ENCODE measurements around the gene PIK3IP1. TPM values are rescaled to one million over a fixed set of nuclear protein-coding genes. Genes with fewer than 3 reads are reported as not detected.

The PIK3IP1 gene
- total RNA-seq, 2 experiments from 2014 or later: 13.2 to 16.1 TPM

- peaks cover 66% of the 10 kb centered on the region for H3K36me3 Mint-ChIP-seq (ENCODE audit: low read depth)
- CTCF ChIA-PET: interaction anchor here (0.6 to 3.1 kb wide), 7 partner anchors 9 to 68 kb away, joined by 3 to 15 read pairs (median 6); partner anchors contain the start of genes LIMK2 and PIK3IP1
- H3K27me3 Mint-ChIP-seq (ENCODE audit: low read depth): no peaks in the 10 kb centered on the region
- peak; percentile 38 for DNase-seq
- POLR2A ChIA-PET: interaction anchor here (1.0 to 7.3 kb wide), 5 partner anchors 11 to 68 kb away, joined by 4 to 99 read pairs (median 5); partner anchors contain the start of genes PATZ1 and PIK3IP1
- peak overlapping the region; percentile 80 for H3K27ac Mint-ChIP-seq
- H3K4me3 Mint-ChIP-seq: no peak overlapping the region
- peaks cover 29% of the 10 kb centered on the region for H3K4me1 Mint-ChIP-seq (ENCODE audit: low read depth)
- no peaks in the 10 kb centered on the region for H3K9me3 Mint-ChIP-seq (ENCODE audit: insufficient read depth)
- peak; percentile 48 for ATAC-seq
Measured at GRCh38 chr22:31278626-31279326, 13.5 kb downstream of the PIK3IP1 start.

- Mint-ChIP-seq H3K36me3 (ENCODE audit: low read depth) (peaks cover 64% of the 10 kb centered on the region), H3K4me3 (no peak overlapping the region), H3K4me1 (ENCODE audit: low read depth) (peaks cover 26% of the 10 kb centered on the region), H3K9me3 (ENCODE audit: insufficient read depth) (no peaks in the 10 kb centered on the region), H3K27me3 (ENCODE audit: low read depth) (no peaks in the 10 kb centered on the region), H3K27ac (peak overlapping the region; percentile 80)
- DNase-seq (no peak), ATAC-seq (no peak)
- POLR2A ChIA-PET: interaction anchor here (1.1 to 7.3 kb wide), 4 partner anchors 11 to 68 kb away, joined by 4 to 99 read pairs (median 5); partner anchors contain the start of genes PATZ1 and PIK3IP1
- CTCF ChIA-PET: interaction anchor here (2.3 to 3.1 kb wide), 3 partner anchors 14 to 67 kb away, joined by 8 to 15 read pairs (median 9); partner anchors contain the start of genes LIMK2 and PIK3IP1
Measured at GRCh38 chr22:31278151-31278621, 14.1 kb downstream of the PIK3IP1 start.

DNA sequence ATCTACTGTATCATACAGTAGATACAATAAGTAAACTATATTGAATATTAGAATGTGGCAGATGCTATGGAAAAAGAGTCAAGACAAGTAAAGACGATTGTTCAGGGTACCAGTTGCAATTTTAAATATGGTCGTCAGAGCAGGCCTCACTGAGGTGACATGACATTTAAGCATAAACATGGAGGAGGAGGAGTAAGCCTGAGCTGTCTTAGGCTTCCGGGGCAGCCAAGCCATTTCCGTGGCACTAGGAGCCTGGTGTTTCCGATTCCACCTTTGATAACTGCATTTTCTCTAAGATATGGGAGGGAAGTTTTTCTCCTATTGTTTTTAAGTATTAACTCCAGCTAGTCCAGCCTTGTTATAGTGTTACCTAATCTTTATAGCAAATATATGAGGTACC, 14.5 kb downstream of the PIK3IP1 start:
- H3K4me3 Mint-ChIP-seq: no peak overlapping the region
- H3K36me3 Mint-ChIP-seq (ENCODE audit: low read depth): peaks cover 65% of the 10 kb centered on the region
- H3K4me1 Mint-ChIP-seq (ENCODE audit: low read depth): peaks cover 26% of the 10 kb centered on the region
- ChIA-PET POLR2A (interaction anchor here (1.1 to 7.3 kb wide), 4 partner anchors 10 to 69 kb away, joined by 4 to 99 read pairs (median 5); partner anchors contain the start of genes PATZ1 and PIK3IP1), CTCF (interaction anchor here (2.3 to 3.1 kb wide), 3 partner anchors 15 to 67 kb away, joined by 8 to 15 read pairs (median 9); partner anchors contain the start of genes LIMK2 and PIK3IP1)
- DNase-seq (no peak), ATAC-seq (no peak)
- H3K27me3 Mint-ChIP-seq (ENCODE audit: low read depth): no peaks in the 10 kb centered on the region
- peak overlapping the region; percentile 80 for H3K27ac Mint-ChIP-seq
- no peaks in the 10 kb centered on the region for H3K9me3 Mint-ChIP-seq (ENCODE audit: insufficient read depth)

DNA sequence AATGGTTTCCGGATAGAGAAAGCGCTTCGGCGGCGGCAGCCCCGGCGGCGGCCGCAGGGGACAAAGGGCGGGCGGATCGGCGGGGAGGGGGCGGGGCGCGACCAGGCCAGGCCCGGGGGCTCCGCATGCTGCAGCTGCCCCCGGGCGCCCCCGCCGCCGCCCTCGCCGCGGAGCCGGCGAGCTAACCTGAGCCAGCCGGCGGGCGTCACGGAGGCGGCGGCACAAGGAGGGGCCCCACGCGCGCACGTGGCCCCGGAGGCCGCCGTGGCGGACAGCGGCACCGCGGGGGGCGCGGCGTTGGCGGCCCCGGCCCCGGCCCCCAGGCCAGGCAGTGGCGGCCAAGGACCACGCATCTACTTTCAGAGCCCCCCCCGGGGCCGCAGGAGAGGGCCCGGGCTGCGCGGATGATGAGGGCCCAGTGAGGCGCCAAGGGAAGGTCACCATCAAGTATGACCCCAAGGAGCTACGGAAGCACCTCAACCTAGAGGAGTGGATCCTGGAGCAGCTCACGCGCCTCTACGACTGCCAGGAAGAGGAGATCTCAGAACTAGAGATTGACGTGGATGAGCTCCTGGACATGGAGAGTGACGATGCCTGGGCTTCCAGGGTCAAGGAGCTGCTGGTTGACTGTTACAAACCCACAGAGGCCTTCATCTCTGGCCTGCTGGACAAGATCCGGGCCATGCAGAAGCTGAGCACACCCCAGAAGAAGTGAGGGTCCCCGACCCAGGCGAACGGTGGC, 15.7 kb downstream of the PIK3IP1 start:
- ATAC-seq: no peak
- Mint-ChIP-seq H3K27me3 (ENCODE audit: low read depth) (no peaks in the 10 kb centered on the region), H3K4me3 (no peak overlapping the region), H3K36me3 (ENCODE audit: low read depth) (peaks cover 65% of the 10 kb centered on the region), H3K4me1 (ENCODE audit: low read depth) (peaks cover 27% of the 10 kb centered on the region), H3K27ac (no peak overlapping the region), H3K9me3 (ENCODE audit: insufficient read depth) (no peaks in the 10 kb centered on the region)
- no peak for DNase-seq
- POLR2A ChIA-PET: interaction anchor here (7.3 kb wide), 1 partner anchor 15 kb away, joined by 99 read pairs; the partner anchor contains the start of gene PIK3IP1
- CTCF ChIA-PET: no interaction called here

GRCh38 chr22:31275576-31275975, 16.7 kb downstream of the PIK3IP1 start:
- DNase-seq (no peak), ATAC-seq (no peak)
- peaks cover 28% of the 10 kb centered on the region for H3K4me1 Mint-ChIP-seq (ENCODE audit: low read depth)
- H3K9me3 Mint-ChIP-seq (ENCODE audit: insufficient read depth): no peaks in the 10 kb centered on the region
- no peaks in the 10 kb centered on the region for H3K27me3 Mint-ChIP-seq (ENCODE audit: low read depth)
- POLR2A ChIA-PET: interaction anchor here (1.5 kb wide), 1 partner anchor 17 kb away, joined by 5 read pairs; the partner anchor contains the start of gene PIK3IP1
- no peak overlapping the region for H3K4me3 Mint-ChIP-seq
- no peak overlapping the region for H3K27ac Mint-ChIP-seq
- CTCF ChIA-PET: interaction anchor here (1.1 to 1.2 kb wide), 2 partner anchors 19 to 168 kb away, joined by 3 to 4 read pairs; no protein-coding TSS in a partner anchor
- H3K36me3 Mint-ChIP-seq (ENCODE audit: low read depth): peaks cover 65% of the 10 kb centered on the region

- H3K4me1 Mint-ChIP-seq (ENCODE audit: low read depth): peaks cover 24% of the 10 kb centered on the region
- peaks cover 60% of the 10 kb centered on the region for H3K36me3 Mint-ChIP-seq (ENCODE audit: low read depth)
- no peaks in the 10 kb centered on the region for H3K27me3 Mint-ChIP-seq (ENCODE audit: low read depth)
- no peaks in the 10 kb centered on the region for H3K9me3 Mint-ChIP-seq (ENCODE audit: insufficient read depth)
- ATAC-seq (no peak), DNase-seq (no peak)
- CTCF ChIA-PET: interaction anchor here (0.7 to 7.0 kb wide), 6 partner anchors 11 to 167 kb away, joined by 3 to 83 read pairs (median 4); partner anchors contain the start of genes LIMK2 and PIK3IP1
- H3K4me3 Mint-ChIP-seq: no peak overlapping the region
- peak overlapping the region; percentile 12 for H3K27ac Mint-ChIP-seq
- POLR2A ChIA-PET: interaction anchor here (0.8 to 1.5 kb wide), 3 partner anchors 18 to 67 kb away, joined by 3 to 5 read pairs (median 3); partner anchors contain the start of gene PIK3IP1
Measured at GRCh38 chr22:31275018-31275417, 17.3 kb downstream of the PIK3IP1 start.

- Mint-ChIP-seq H3K27me3 (ENCODE audit: low read depth) (no peaks in the 10 kb centered on the region), H3K27ac (no peak overlapping the region), H3K4me1 (ENCODE audit: low read depth) (peaks cover 14% of the 10 kb centered on the region), H3K9me3 (ENCODE audit: insufficient read depth) (no peaks in the 10 kb centered on the region), H3K4me3 (no peak overlapping the region), H3K36me3 (ENCODE audit: low read depth) (peaks cover 58% of the 10 kb centered on the region)
- DNase-seq (no peak), ATAC-seq (no peak)
- ChIA-PET POLR2A (interaction anchor here (0.7 to 1.6 kb wide), 5 partner anchors 8 to 66 kb away, joined by 3 to 5 read pairs (median 3); partner anchors contain the start of gene PIK3IP1), CTCF (interaction anchor here (1.0 to 7.0 kb wide), 10 partner anchors 11 to 112 kb away, joined by 3 to 83 read pairs (median 17); partner anchors contain the start of genes LIMK2 and PIK3IP1)
Measured at GRCh38 chr22:31274017-31274416, 18.3 kb downstream of the PIK3IP1 start.

GRCh38 chr22:31272522-31273446, 19.5 kb downstream of the PIK3IP1 start:
- peak; percentile 67 for DNase-seq
- Mint-ChIP-seq H3K4me1 (ENCODE audit: low read depth) (peaks cover 2% of the 10 kb centered on the region), H3K36me3 (ENCODE audit: low read depth) (peaks cover 60% of the 10 kb centered on the region), H3K27me3 (ENCODE audit: low read depth) (no peaks in the 10 kb centered on the region), H3K27ac (peak overlapping the region; percentile 57), H3K4me3 (no peak overlapping the region), H3K9me3 (ENCODE audit: insufficient read depth) (no peaks in the 10 kb centered on the region)
- ChIA-PET POLR2A (interaction anchor here (0.6 to 2.1 kb wide), 5 partner anchors 9 to 62 kb away, joined by 3 to 10 read pairs (median 5); partner anchors contain the start of genes LIMK2 and PIK3IP1), CTCF (interaction anchor here (0.6 to 7.0 kb wide), 31 partner anchors 9 to 189 kb away, joined by 3 to 83 read pairs (median 7); partner anchors contain the start of genes LIMK2, PIK3IP1 and SELENOM)
- ATAC-seq: peak; percentile 77

- peaks cover 2% of the 10 kb centered on the region for H3K4me1 Mint-ChIP-seq (ENCODE audit: low read depth)
- DNase-seq (no peak), ATAC-seq (no peak)
- ChIA-PET CTCF (interaction anchor here (2.8 to 7.0 kb wide), 3 partner anchors 18 to 60 kb away, joined by 25 to 83 read pairs (median 58); partner anchors contain the start of gene LIMK2), POLR2A (interaction anchor here (1.5 to 1.7 kb wide), 2 partner anchors 19 to 60 kb away, joined by 5 to 6 read pairs; no protein-coding TSS in a partner anchor)
- H3K27me3 Mint-ChIP-seq (ENCODE audit: low read depth): no peaks in the 10 kb centered on the region
- H3K9me3 Mint-ChIP-seq (ENCODE audit: insufficient read depth): no peaks in the 10 kb centered on the region
- H3K4me3 Mint-ChIP-seq: no peak overlapping the region
- peaks cover 59% of the 10 kb centered on the region for H3K36me3 Mint-ChIP-seq (ENCODE audit: low read depth)
- H3K27ac Mint-ChIP-seq: peak overlapping the region; percentile 78
Measured at GRCh38 chr22:31271485-31271884, 20.8 kb downstream of the PIK3IP1 start.

- Mint-ChIP-seq H3K4me1 (ENCODE audit: low read depth) (peaks cover 2% of the 10 kb centered on the region), H3K9me3 (ENCODE audit: insufficient read depth) (no peaks in the 10 kb centered on the region), H3K36me3 (ENCODE audit: low read depth) (peaks cover 57% of the 10 kb centered on the region), H3K27me3 (ENCODE audit: low read depth) (no peaks in the 10 kb centered on the region), H3K27ac (peak overlapping the region; percentile 78), H3K4me3 (no peak overlapping the region)
- no peak for ATAC-seq
- ChIA-PET POLR2A (interaction anchor here (1.5 to 1.8 kb wide), 3 partner anchors 19 to 60 kb away, joined by 5 to 7 read pairs (median 6); partner anchors contain the start of gene PIK3IP1), CTCF (interaction anchor here (1.0 to 7.0 kb wide), 6 partner anchors 8 to 164 kb away, joined by 3 to 83 read pairs (median 16); partner anchors contain the start of genes LIMK2 and SELENOM)
- DNase-seq: no peak
Measured at GRCh38 chr22:31271026-31271425, 21.3 kb downstream of the PIK3IP1 start.
